ENCODE results near the gene BOK.

- TF ChIP-seq POLR2AphosphoS5 (IDR thresholded peaks at IDR 0.05; ENCODE audit: borderline replicate concordance, low read depth, low read length) (no peak), EZH2 (IDR thresholded peaks at IDR 0.05) (no peak), FOXP2 (optimal IDR thresholded peaks at IDR 0.05; ENCODE audit: control extremely low read depth, extremely low read length, insufficient read depth) (no peak)
Observed at GRCh38 chr2:241599615-241600014, 41.1 kb downstream of the BOK start.
